ENCODE results near the gene ITFG2.
"Not testable (repeated sequence)": the region's sequence is repeated elsewhere in the genome, so short reads cannot be mapped to it uniquely, and the experiment has no call there.

ITFG2 gene

GRCh38 chr12:2857576-2857975, 45.1 kb downstream of the ITFG2 start:
- DNase-seq (ENCODE audit: low read depth, low spot score), result no peak
- TF ChIP-seq POLR2AphosphoS5 (IDR thresholded peaks at IDR 0.05; ENCODE audit: borderline replicate concordance, low read depth, low read length), result no peak; the same call in 1 of the 2 replicates
- no peak for TF ChIP-seq FOXP2 (optimal IDR thresholded peaks at IDR 0.05; ENCODE audit: control extremely low read depth, extremely low read length, insufficient read depth)
- TF ChIP-seq EZH2 (IDR thresholded peaks at IDR 0.05), result no peak
- peak overlapping the region; percentile 44; the same call in 1 of the 2 replicates for H3K27ac ChIP-seq

GRCh38 chr12:2858334-2858733, 45.9 kb downstream of the ITFG2 start:
- Histone ChIP-seq H3K9ac (ENCODE audit: insufficient read length) (no peak overlapping the region), H3K36me3 (ENCODE audit: insufficient read depth, low read length) (peaks cover 45% of the 10 kb centered on the region), H3K27ac (0 out of 2 replicates have a peak overlapping the region, but pooled peaks have one; percentile 44), H3K4me3 (no peak overlapping the region), H3K9me3 (ENCODE audit: low read depth, low read length) (no peaks in the 10 kb centered on the region)
- no peak for DNase-seq (ENCODE audit: low read depth, low spot score)
- TF ChIP-seq EZH2 (IDR thresholded peaks at IDR 0.05), result no peak
- TF ChIP-seq POLR2AphosphoS5 (IDR thresholded peaks at IDR 0.05; ENCODE audit: borderline replicate concordance, low read depth, low read length), result 0 out of 2 replicates have a peak, but pooled peaks have one; percentile 7

More at GRCh38 chr12:2857576-2857975, 45.1 kb downstream of the ITFG2 start:
- Histone ChIP-seq H3K9ac (ENCODE audit: insufficient read length) (no peak overlapping the region), H3K4me3 (no peak overlapping the region), H3K9me3 (ENCODE audit: low read depth, low read length) (no peaks in the 10 kb centered on the region), H3K36me3 (ENCODE audit: insufficient read depth, low read length) (peaks cover 38% of the 10 kb centered on the region)

DNA sequence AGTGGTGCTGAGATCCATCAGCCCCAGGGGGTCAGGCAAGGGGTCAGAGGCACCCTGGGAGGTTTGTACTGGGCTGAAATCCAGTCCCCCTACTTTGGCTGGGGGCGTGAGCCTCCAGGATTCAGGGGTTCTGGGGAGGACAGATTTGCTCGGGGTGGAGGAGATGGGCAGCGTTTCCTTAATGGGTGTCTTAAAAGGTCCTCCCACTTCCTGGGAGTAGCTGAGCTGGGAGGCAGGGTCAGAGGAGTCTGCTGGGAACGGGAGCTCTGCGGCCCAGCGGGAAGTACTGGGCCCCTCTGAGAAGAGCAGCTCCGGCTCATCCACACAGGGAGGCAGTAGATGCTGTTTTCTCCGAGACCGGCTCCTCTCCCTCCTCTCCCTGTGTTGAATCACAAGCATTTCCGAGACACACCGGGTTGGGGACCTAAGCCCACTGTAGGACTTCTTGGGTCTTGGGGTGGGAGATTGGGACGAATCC, 46.5 kb downstream of the ITFG2 start:
- Histone ChIP-seq H3K27ac (no peak overlapping the region), H3K9ac (ENCODE audit: insufficient read length) (no peak overlapping the region), H3K9me3 (ENCODE audit: low read depth, low read length) (no peaks in the 10 kb centered on the region), H3K4me3 (no peak overlapping the region), H3K36me3 (ENCODE audit: insufficient read depth, low read length) (peaks cover 49% of the 10 kb centered on the region)
- DNase-seq (ENCODE audit: low read depth, low spot score), result no peak
- TF ChIP-seq EZH2 (IDR thresholded peaks at IDR 0.05), result no peak
- no peak for TF ChIP-seq POLR2AphosphoS5 (IDR thresholded peaks at IDR 0.05; ENCODE audit: borderline replicate concordance, low read depth, low read length)
- no peak for TF ChIP-seq FOXP2 (optimal IDR thresholded peaks at IDR 0.05; ENCODE audit: control extremely low read depth, extremely low read length, insufficient read depth)

DNA sequence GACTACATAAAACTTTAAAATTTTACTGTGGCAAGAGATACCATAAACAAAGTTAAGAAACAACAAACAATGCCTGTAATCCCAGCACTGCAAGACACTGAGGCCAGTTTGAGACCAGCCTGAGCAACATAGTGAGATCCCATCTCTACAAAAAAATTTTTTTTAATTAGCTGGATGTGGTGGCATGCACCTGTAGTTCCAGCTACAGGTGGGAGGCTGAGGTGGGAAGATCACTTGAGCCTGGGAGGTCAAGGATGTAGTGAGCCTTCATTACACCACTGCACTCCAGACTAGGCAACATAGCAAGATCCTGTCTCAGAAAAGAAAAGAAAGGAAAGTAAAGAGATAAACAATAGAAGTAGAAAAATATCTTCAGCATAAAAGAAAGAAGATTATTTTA, 47.7 kb downstream of the ITFG2 start:
- peaks cover 61% of the 10 kb centered on the region for H3K36me3 ChIP-seq (ENCODE audit: insufficient read depth, low read length)
- no peak overlapping the region for H3K27ac ChIP-seq
- no peaks in the 10 kb centered on the region for H3K9me3 ChIP-seq (ENCODE audit: low read depth, low read length)

DNA sequence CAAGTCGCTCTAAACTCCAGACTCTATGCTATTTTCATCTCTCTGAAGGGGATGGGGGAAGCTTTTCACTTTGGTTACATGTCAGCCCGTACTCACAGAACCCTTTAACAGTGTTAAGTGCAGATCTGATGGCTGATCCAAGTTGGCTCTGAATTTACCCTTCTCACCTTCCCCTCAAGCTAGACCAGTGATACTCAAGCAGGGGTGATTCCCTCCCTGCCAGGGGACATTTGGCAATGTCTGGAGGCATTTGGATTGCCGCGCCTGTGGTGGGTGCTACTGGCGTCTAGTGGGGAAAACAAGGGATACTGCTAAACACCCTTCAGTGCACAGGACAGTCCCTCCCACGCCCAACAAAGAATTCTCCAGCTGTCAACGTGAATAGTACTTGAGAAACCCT, 50.4 kb downstream of the ITFG2 start:
- no peak overlapping the region for H3K4me3 ChIP-seq
- H3K9me3 ChIP-seq (ENCODE audit: low read depth, low read length), result no peaks in the 10 kb centered on the region
- peaks cover 83% of the 10 kb centered on the region for H3K36me3 ChIP-seq (ENCODE audit: insufficient read depth, low read length)
- no peak for TF ChIP-seq POLR2AphosphoS5 (IDR thresholded peaks at IDR 0.05; ENCODE audit: borderline replicate concordance, low read depth, low read length)
- TF ChIP-seq FOXP2 (optimal IDR thresholded peaks at IDR 0.05; ENCODE audit: control extremely low read depth, extremely low read length, insufficient read depth), result no peak
- TF ChIP-seq EZH2 (IDR thresholded peaks at IDR 0.05), result no peak
- no peak overlapping the region for H3K9ac ChIP-seq (ENCODE audit: insufficient read length)
- no peak for DNase-seq (ENCODE audit: low read depth, low spot score)
- H3K27ac ChIP-seq, result no peak overlapping the region

More for the DNA sequence above, 47.7 kb downstream of the ITFG2 start:
- TF ChIP-seq POLR2AphosphoS5 (IDR thresholded peaks at IDR 0.05; ENCODE audit: borderline replicate concordance, low read depth, low read length) (no peak), EZH2 (IDR thresholded peaks at IDR 0.05) (no peak), FOXP2 (optimal IDR thresholded peaks at IDR 0.05; ENCODE audit: control extremely low read depth, extremely low read length, insufficient read depth) (no peak)
- no peak overlapping the region for H3K9ac ChIP-seq (ENCODE audit: insufficient read length)
- DNase-seq (ENCODE audit: low read depth, low spot score), result no peak
- no peak overlapping the region for H3K4me3 ChIP-seq

DNA sequence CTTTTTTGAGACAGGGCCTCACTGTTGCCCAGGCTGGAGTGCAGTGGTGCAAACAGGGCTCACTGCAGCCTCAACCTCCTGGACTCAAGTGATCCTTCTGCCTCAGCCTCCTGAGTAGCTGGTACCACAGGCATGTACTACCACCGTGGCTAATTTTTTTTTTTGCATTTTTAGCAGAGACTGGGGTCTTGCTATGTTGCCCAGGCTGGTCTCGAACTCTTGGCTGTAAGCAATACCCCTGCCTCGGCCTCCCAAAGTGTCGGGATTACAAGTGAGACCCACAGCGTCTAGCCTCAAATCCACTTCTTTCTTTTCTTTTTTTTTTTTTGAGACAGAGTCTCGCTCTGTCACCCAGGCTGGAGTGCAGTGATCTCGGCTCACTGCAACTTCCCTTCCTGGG, 50.9 kb downstream of the ITFG2 start:
- peaks cover 83% of the 10 kb centered on the region for H3K36me3 ChIP-seq (ENCODE audit: insufficient read depth, low read length)
- not testable (repeated sequence) for H3K27ac ChIP-seq; H3K9ac ChIP-seq (ENCODE audit: insufficient read length); H3K4me3 ChIP-seq; DNase-seq (ENCODE audit: low read depth, low spot score); H3K9me3 ChIP-seq (ENCODE audit: low read depth, low read length)

- H3K9ac ChIP-seq (ENCODE audit: insufficient read length), result no peak overlapping the region
- H3K4me3 ChIP-seq, result no peak overlapping the region
- TF ChIP-seq FOXP2 (optimal IDR thresholded peaks at IDR 0.05; ENCODE audit: control extremely low read depth, extremely low read length, insufficient read depth), result no peak
- no peak for TF ChIP-seq POLR2AphosphoS5 (IDR thresholded peaks at IDR 0.05; ENCODE audit: borderline replicate concordance, low read depth, low read length)
- no peak for TF ChIP-seq EZH2 (IDR thresholded peaks at IDR 0.05)
- peaks cover 83% of the 10 kb centered on the region for H3K36me3 ChIP-seq (ENCODE audit: insufficient read depth, low read length)
- H3K9me3 ChIP-seq (ENCODE audit: low read depth, low read length), result no peaks in the 10 kb centered on the region
- H3K27ac ChIP-seq, result no peak overlapping the region
- DNase-seq (ENCODE audit: low read depth, low spot score), result no peak
Observed at GRCh38 chr12:2864198-2864597, 51.7 kb downstream of the ITFG2 start.

DNA sequence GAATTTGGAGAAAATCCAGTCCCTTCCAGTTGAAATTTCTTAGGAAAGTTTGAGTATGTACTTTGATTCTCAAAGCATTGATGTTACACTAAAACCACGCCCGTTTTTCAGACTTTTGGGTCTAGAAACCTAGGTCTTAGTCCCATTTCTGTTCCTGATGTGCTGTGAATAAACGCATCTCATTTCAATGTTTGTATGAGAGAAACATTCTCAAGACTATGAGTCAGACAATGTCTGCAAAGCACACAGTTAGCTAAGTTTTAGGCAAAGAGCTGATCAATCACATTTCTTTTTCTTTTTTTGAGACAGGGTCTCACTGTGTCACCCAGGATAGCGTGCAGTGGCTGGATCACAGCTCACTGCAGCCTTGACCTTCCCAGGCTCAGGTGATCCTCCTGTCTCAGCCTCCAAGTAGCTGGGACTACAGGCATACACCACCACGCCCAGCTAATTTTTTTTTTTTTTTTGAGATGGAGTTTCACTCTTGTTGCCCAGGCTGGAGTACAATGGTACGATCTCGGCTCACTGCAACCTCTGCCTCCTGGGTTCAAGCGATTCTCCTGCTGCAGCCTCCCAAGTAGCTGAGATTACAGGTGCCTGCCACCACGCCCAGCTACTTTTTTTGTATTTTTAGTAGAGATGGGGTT, 56.6 kb downstream of the ITFG2 start:
- not testable (repeated sequence) for DNase-seq (ENCODE audit: low read depth, low spot score); H3K9me3 ChIP-seq (ENCODE audit: low read depth, low read length); H3K27ac ChIP-seq; H3K9ac ChIP-seq (ENCODE audit: insufficient read length); H3K4me3 ChIP-seq
- H3K36me3 ChIP-seq (ENCODE audit: insufficient read depth, low read length), result peaks cover 84% of the 10 kb centered on the region

Measured in SK-N-MC (cell line).